HepG2 (cell line): ENCODE results near the gene SYCE1L. TPM values are rescaled to one million over a fixed set of nuclear protein-coding genes. Genes with fewer than 3 reads are reported as not detected.

ENCODE experiments used
- CEBPG ChIP-seq: IDR thresholded peaks from 2 replicates; pipeline ENCODE4 v1.6.1; 2016
- DPF2 ChIP-seq: sonication (generic); formaldehyde crosslinking; IDR thresholded peaks from 2 replicates; pipeline ENCODE4 v1.4.0; 2020; ENCODE audit warnings: mild to moderate bottlenecking, low read depth, missing genetic modification reagents, borderline replicate concordance
- ERF ChIP-seq: IDR thresholded peaks from 2 replicates; pipeline ENCODE4 v1.6.1; 2018; ENCODE audit warnings: missing biosample characterization, missing genetic modification reagents
- FOSL2 ChIP-seq: sonication (generic); formaldehyde crosslinking; IDR thresholded peaks from 2 replicates; pipeline ENCODE4 v1.4.0; 2020; ENCODE audit warnings: missing genetic modification reagents
- FOXJ3 ChIP-seq: sonication (generic); formaldehyde crosslinking; IDR thresholded peaks from 2 replicates; pipeline ENCODE4 v1.4.0; 2020; ENCODE audit warnings: missing genetic modification reagents, mild to moderate bottlenecking, borderline replicate concordance
- FOXP1 ChIP-seq, 2 experiments: fragments of 450-650 bp in 1 of 2; IDR thresholded peaks; 2 replicates each; pipeline ENCODE4 v1.6.1; 2017 to 2018; ENCODE audit warnings: antibody characterized with exemption in 1 of 2
- ISL2 ChIP-seq: sonication (generic); formaldehyde crosslinking; IDR thresholded peaks from 2 replicates; pipeline ENCODE4 v1.5.0; 2020; ENCODE audit warnings: missing genetic modification reagents
- NCOA2 ChIP-seq: sonication (generic); formaldehyde crosslinking; IDR thresholded peaks from 2 replicates; pipeline ENCODE4 v1.8.0; 2022; ENCODE audit warnings: inconsistent platforms
- POLR2G ChIP-seq: fragments of 200-400 bp; formaldehyde crosslinking; IDR thresholded peaks from 2 replicates; pipeline ENCODE4 v1.6.1; 2018; ENCODE audit warnings: mild to moderate bottlenecking, low read depth, low read length, moderate library complexity
- ZNF317 ChIP-seq: sonication (generic); formaldehyde crosslinking; IDR thresholded peaks from 2 replicates; pipeline ENCODE4 v1.5.0; 2020; ENCODE audit warnings: mild to moderate bottlenecking, missing genetic modification reagents
- ZNF598 ChIP-seq: sonication (generic); formaldehyde crosslinking; IDR thresholded peaks from 2 replicates; pipeline ENCODE4 v1.5.1; 2020; ENCODE audit warnings: mild to moderate bottlenecking, missing genetic modification reagents, borderline replicate concordance
- ZNF713 ChIP-seq: sonication (generic); formaldehyde crosslinking; IDR thresholded peaks from 2 replicates; pipeline ENCODE4 v1.4.0; 2020; ENCODE audit warnings: mild to moderate bottlenecking, missing genetic modification reagents
- ZSCAN31 ChIP-seq: sonication (generic); formaldehyde crosslinking; IDR thresholded peaks from 2 replicates; pipeline ENCODE4 v1.5.0; 2020; ENCODE audit warnings: low read depth, mild to moderate bottlenecking, missing genetic modification reagents
- polyA plus RNA-seq, 8 experiments: library from polyadenylated mRNA; depleted of rRNA in 3 of 8; stranded (reverse) in 7 of 8; unstranded in 1 of 8; fragments of >200 nt; fragmentation: Illumina TruSeq in 4 of 8; extraction: Trizol in 4 of 8; gene quantifications; 2 replicates each; pipeline versions ENCODE4 v1.2.1 to v1.2.3, GENCODE V29; 2011 to 2016; ENCODE audit warnings: low read depth in 4 of 8, missing spikeins in 1 of 8, mixed read lengths in 1 of 8; ENCODE audit not compliant: insufficient read depth in 1 of 8
- total RNA-seq, 5 experiments: library from RNA; depleted of rRNA; stranded (reverse); fragments of >200 nt; fragmentation: Illumina TruSeq; extraction: Trizol; gene quantifications; 2 replicates each; pipeline ENCODE4 v1.2.3, GENCODE V29; 2016; ENCODE audit warnings: low read depth in 1 of 5
- TF ChIP-seq, protein P1 (sequence below): sonication (generic); formaldehyde crosslinking; IDR thresholded peaks from 2 replicates; pipeline ENCODE4 v1.4.0; 2020; ENCODE audit warnings: missing genetic modification reagents
- TF ChIP-seq, protein P2 (sequence below): sonication (generic); formaldehyde crosslinking; IDR thresholded peaks from 2 replicates; pipeline ENCODE4 v1.4.0; 2020; ENCODE audit warnings: missing genetic modification reagents
- TF ChIP-seq, protein P3 (sequence below): sonication (generic); formaldehyde crosslinking; IDR thresholded peaks from 2 replicates; pipeline ENCODE4 v1.4.0; 2020; ENCODE audit warnings: mild to moderate bottlenecking, missing genetic modification reagents
- TF ChIP-seq, protein P4 (sequence below): sonication (generic); formaldehyde crosslinking; IDR thresholded peaks from 2 replicates; pipeline ENCODE4 v1.4.0; 2020; ENCODE audit warnings: mild to moderate bottlenecking, missing genetic modification reagents

The SYCE1L gene
- total and polyA plus RNA-seq, 2 of the 13 experiments (the other 11 are each of a cell fraction or from before 2014, with no cell fraction given), result 0.22 TPM; not detected in 1

DNA sequence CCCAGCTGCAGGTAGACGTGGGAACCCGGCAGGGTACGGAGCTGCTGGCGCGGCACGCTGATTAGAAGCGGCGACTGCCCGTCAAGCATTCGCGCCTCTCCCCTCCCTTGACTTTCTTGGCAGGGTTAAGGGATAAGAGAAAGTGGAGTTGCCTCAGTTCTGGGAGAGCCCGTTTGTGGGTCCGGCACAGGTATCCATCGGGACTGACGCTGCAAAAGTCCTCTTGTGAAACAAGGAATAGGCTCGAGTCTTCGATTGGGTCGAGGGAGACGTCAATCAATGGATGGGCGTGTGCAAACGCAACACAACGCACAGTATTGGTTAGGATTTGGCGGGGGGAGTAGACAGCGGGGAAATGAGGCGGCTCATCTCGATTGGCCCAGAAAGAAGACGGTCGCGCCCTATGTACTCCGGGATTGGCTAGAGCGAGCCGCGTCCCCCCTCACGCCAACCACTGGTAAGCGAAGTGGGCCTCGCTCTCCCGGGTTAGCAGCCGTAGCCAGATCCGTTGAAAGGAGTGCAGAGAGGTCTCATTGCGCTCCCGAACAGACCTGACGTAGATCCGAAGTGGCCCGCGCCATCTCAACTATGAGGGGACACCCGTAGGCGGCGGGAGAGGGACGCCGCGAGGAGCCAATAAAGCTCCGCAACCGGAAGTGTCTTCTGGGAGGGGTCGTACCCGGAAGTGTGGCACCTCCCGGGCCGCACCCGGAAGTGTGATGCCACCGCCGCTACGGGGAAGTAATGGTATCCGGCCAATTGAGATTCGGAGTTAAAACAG is 8.5 kb upstream of the SYCE1L start, which contains the start of gene MON1B (continued):
- TF ChIP-seq ZNF713 (CRISPR knock-in tag) (0 out of 2 replicates have a peak, but pooled peaks have one; percentile 54), FOXP1 (IDR thresholded peaks at IDR 0.05) (no peak), FOXP1 (CRISPR knock-in tag; IDR thresholded peaks at IDR 0.05) (peak; percentile 18; the same call in 1 of the 2 replicates), NCOA2 (CRISPR knock-in tag) (peak; percentile 39; the same call in 1 of the 2 replicates), CEBPG (CRISPR knock-in tag) (peak; percentile 76), FOSL2 (CRISPR knock-in tag) (peak; percentile 39; the same call in 1 of the 2 replicates), ZNF598 (peak; percentile 80; the same call in 1 of the 2 replicates), FOXJ3 (no peak; the same call in 1 of the 2 replicates), ERF (CRISPR knock-in tag) (peak; percentile 24; the same call in 1 of the 2 replicates), POLR2G (peak; percentile 94), ZSCAN31 (CRISPR knock-in tag) (no peak; the same call in 1 of the 2 replicates), ZNF317 (CRISPR knock-in tag) (peak; percentile 43; the same call in 1 of the 2 replicates), DPF2 (CRISPR knock-in tag) (no peak), ISL2 (CRISPR knock-in tag) (peak; percentile 56; the same call in 1 of the 2 replicates)
- TF ChIP-seq, protein P1, sequence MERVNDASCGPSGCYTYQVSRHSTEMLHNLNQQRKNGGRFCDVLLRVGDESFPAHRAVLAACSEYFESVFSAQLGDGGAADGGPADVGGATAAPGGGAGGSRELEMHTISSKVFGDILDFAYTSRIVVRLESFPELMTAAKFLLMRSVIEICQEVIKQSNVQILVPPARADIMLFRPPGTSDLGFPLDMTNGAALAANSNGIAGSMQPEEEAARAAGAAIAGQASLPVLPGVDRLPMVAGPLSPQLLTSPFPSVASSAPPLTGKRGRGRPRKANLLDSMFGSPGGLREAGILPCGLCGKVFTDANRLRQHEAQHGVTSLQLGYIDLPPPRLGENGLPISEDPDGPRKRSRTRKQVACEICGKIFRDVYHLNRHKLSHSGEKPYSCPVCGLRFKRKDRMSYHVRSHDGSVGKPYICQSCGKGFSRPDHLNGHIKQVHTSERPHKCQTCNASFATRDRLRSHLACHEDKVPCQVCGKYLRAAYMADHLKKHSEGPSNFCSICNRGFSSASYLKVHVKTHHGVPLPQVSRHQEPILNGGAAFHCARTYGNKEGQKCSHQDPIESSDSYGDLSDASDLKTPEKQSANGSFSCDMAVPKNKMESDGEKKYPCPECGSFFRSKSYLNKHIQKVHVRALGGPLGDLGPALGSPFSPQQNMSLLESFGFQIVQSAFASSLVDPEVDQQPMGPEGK (CRISPR knock-in tag), result peak; percentile 99
- TF ChIP-seq, protein P2, sequence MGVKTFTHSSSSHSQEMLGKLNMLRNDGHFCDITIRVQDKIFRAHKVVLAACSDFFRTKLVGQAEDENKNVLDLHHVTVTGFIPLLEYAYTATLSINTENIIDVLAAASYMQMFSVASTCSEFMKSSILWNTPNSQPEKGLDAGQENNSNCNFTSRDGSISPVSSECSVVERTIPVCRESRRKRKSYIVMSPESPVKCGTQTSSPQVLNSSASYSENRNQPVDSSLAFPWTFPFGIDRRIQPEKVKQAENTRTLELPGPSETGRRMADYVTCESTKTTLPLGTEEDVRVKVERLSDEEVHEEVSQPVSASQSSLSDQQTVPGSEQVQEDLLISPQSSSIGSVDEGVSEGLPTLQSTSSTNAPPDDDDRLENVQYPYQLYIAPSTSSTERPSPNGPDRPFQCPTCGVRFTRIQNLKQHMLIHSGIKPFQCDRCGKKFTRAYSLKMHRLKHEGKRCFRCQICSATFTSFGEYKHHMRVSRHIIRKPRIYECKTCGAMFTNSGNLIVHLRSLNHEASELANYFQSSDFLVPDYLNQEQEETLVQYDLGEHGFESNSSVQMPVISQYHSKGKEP, result 0 out of 2 replicates have a peak, but pooled peaks have one; percentile 51
- TF ChIP-seq, protein P3, sequence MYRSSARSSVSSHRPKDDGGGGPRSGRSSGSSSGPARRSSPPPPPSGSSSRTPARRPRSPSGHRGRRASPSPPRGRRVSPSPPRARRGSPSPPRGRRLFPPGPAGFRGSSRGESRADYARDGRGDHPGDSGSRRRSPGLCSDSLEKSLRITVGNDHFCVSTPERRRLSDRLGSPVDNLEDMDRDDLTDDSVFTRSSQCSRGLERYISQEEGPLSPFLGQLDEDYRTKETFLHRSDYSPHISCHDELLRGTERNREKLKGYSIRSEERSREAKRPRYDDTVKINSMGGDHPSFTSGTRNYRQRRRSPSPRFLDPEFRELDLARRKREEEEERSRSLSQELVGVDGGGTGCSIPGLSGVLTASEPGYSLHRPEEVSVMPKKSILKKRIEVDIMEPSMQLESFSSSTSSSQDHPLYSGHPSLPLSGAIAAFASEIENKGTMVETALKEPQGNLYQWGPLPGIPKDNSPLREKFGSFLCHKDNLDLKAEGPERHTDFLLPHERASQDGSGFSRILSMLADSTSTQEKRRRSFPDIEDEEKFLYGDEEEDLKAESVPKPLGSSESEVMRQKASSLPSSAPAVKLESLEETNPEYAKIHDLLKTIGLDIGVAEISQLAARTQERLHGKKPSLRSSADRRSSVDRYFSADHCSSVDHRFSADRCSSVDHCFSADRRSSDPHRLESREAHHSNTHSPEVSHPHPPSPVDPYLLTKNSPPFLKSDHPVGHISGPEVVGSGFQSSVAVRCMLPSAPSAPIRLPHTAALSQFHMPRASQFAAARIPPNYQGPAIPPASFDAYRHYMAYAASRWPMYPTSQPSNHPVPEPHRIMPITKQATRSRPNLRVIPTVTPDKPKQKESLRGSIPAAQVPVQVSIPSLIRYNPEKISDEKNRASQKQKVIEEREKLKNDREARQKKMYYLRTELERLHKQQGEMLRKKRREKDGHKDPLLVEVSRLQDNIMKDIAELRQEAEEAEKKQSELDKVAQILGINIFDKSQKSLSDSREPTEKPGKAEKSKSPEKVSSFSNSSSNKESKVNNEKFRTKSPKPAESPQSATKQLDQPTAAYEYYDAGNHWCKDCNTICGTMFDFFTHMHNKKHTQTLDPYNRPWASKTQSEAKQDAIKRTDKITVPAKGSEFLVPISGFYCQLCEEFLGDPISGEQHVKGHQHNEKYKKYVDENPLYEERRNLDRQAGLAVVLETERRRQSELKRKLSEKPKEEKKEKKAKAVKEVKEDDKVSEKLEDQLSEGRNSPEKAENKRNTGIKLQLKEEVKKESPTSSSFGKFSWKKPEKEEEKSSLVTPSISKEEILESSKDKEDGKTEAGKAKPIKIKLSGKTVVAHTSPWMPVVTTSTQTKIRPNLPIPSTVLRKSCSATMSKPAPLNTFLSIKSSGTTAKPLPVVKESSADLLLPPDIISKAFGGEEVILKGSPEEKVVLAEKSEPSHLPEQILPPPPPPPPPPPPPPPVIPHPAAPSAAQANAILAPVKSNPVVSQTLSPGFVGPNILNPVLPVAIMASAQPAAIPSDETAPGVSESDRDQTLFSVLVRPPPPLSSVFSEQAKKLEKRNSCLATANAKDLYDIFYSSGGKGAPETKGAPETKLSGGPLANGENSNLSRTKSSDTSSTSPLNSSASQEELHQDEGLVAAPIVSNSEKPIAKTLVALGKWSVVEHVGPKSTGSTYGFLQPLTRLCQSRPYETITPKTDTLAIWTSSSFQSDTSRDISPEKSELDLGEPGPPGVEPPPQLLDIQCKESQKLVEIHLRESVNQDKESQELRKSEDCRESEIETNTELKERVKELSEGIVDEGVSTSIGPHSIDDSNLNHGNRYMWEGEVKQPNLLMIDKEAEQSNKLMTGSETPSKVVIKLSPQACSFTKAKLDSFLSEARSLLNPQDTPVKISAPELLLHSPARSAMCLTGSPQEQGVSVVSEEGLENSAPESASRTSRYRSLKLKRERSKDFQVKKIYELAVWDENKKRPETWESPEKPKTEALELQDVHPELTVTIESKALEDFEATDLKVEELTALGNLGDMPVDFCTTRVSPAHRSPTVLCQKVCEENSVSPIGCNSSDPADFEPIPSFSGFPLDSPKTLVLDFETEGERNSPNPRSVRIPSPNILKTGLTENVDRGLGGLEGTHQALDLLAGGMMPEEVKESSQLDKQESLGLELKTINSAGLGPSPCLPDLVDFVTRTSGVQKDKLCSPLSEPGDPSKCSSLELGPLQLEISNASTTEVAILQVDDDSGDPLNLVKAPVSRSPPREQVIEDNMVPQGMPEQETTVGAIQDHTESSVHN (CRISPR knock-in tag), result no peak
- TF ChIP-seq, protein P4, sequence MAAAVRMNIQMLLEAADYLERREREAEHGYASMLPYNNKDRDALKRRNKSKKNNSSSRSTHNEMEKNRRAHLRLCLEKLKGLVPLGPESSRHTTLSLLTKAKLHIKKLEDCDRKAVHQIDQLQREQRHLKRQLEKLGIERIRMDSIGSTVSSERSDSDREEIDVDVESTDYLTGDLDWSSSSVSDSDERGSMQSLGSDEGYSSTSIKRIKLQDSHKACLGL (CRISPR knock-in tag), result no peak
